ENCODE results near the gene IAH1. TPM values are rescaled to one million over a fixed set of nuclear protein-coding genes. Genes with fewer than 3 reads are reported as not detected.
"Not testable (repeated sequence)": the region's sequence is repeated elsewhere in the genome, so short reads cannot be mapped to it uniquely, and the experiment has no call there.

Gene IAH1
- polyA plus RNA-seq, 3 donors, result 39.4 to 98.2 (median 84.0) TPM

GRCh38 chr2:9508931-9509330 lies 34.6 kb downstream of the IAH1 start:
- Histone ChIP-seq H3K79me2 (ENCODE audit: insufficient read depth, low read length) (no peaks in the 10 kb centered on the region), H3K9me3 (replicated peaks in 1 of 2; ENCODE audit: control insufficient read depth in 1 of 2, insufficient read depth in 1 of 2, low read length in 2 of 2) (no peaks in the 10 kb centered on the region), H3K36me3 (replicated peaks in 1 of 2; ENCODE audit: control insufficient read depth in 1 of 2, insufficient read depth in 2 of 2, low read length in 2 of 2) (peaks cover 60 to 90% of the 10 kb centered on the region in 2 donors), H3K4me3 (replicated peaks in 1 of 3; ENCODE audit: low read depth in 2 of 3, low read length in 3 of 3) (no peak overlapping the region), H2AFZ (ENCODE audit: insufficient read depth, low read depth, low read length, poor library complexity, severe bottlenecking) (no peak overlapping the region), H4K20me1 (ENCODE audit: insufficient read depth, low read length) (peaks cover 27% of the 10 kb centered on the region), H3K27ac (ENCODE audit: low read depth in 1 of 2, low read length in 2 of 2) (peak overlapping the region in 1 of 2 donors; percentile 9), H3K4me1 (ENCODE audit: control insufficient read depth in 1 of 2, insufficient read depth in 2 of 2, low read length in 2 of 2) (no peaks in the 10 kb centered on the region), H3K4me2 (replicated peaks; ENCODE audit: extremely low read depth, low read length, poor library complexity, severe bottlenecking) (no peak overlapping the region), H3K27me3 (ENCODE audit: control insufficient read depth in 2 of 2, insufficient read depth in 2 of 2, low read length in 2 of 2) (no peaks in the 10 kb centered on the region), H3K9ac (ENCODE audit: insufficient read depth, low read length, poor library complexity, severe bottlenecking) (no peak overlapping the region)
- Mint-ChIP-seq H3K4me1 (peaks cover 3% of the 10 kb centered on the region), H3K9me3 (no peaks in the 10 kb centered on the region), H3K4me3 (no peak overlapping the region), H3K36me3 (peaks cover 61 to 82% of the 10 kb centered on the region in 2 donors), H3K27ac (peak overlapping the region in 3 of 7 donors; percentile 0 to 74 (median 67)), H3K27me3 (ENCODE audit: low read depth in 3 of 3) (no peaks in the 10 kb centered on the region)
- intact Hi-C loops (cut with micrococcal nuclease), result no loop called here
- TF ChIP-seq CTCF (IDR thresholded peaks at IDR 0.05), result no peak
- WGBS (ENCODE audit: insufficient coverage), result 8% methylated on average over 1 of the region's 1 CpG
- no peak for DNase-seq

- peaks cover 53 to 88% of the 10 kb centered on the region in 2 donors for H3K36me3 ChIP-seq (replicated peaks in 1 of 2; ENCODE audit: control insufficient read depth in 1 of 2, insufficient read depth in 2 of 2, low read length in 2 of 2)
- Mint-ChIP-seq H3K36me3 (peaks cover 46 to 77% of the 10 kb centered on the region in 2 donors), H3K27ac (peak overlapping the region in 1 of 7 donors; percentile 8)
- no CpG with 5 or more reads among the region's 3 CpGs for WGBS (ENCODE audit: insufficient coverage)
- H3K4me3 ChIP-seq (replicated peaks in 1 of 3; ENCODE audit: low read depth in 2 of 3, low read length in 3 of 3); H3K4me1 ChIP-seq (ENCODE audit: control insufficient read depth in 1 of 2, insufficient read depth in 2 of 2, low read length in 2 of 2); H3K9ac ChIP-seq (ENCODE audit: insufficient read depth, low read length, poor library complexity, severe bottlenecking); H3K27me3 Mint-ChIP-seq (ENCODE audit: low read depth in 3 of 3); H3K9me3 ChIP-seq (replicated peaks in 1 of 2; ENCODE audit: control insufficient read depth in 1 of 2, insufficient read depth in 1 of 2, low read length in 2 of 2); DNase-seq; H3K4me2 ChIP-seq (replicated peaks; ENCODE audit: extremely low read depth, low read length, poor library complexity, severe bottlenecking); H2AFZ ChIP-seq (ENCODE audit: insufficient read depth, low read depth, low read length, poor library complexity, severe bottlenecking); H3K27me3 ChIP-seq (ENCODE audit: control insufficient read depth in 2 of 2, insufficient read depth in 2 of 2, low read length in 2 of 2); H3K4me1 Mint-ChIP-seq; H3K27ac ChIP-seq (ENCODE audit: low read depth in 1 of 2, low read length in 2 of 2); H3K9me3 Mint-ChIP-seq; H3K79me2 ChIP-seq (ENCODE audit: insufficient read depth, low read length); H3K4me3 Mint-ChIP-seq: not testable (repeated sequence)
- intact Hi-C loops (cut with micrococcal nuclease), result loop anchor here in 1 of 2 donors (10.0 kb wide), 1 partner anchor 51 kb away; no protein-coding TSS in a partner anchor
- H4K20me1 ChIP-seq (ENCODE audit: insufficient read depth, low read length), result peaks cover 14% of the 10 kb centered on the region
Observed at GRCh38 chr2:9513946-9514345, 39.6 kb downstream of the IAH1 start.
